Keratinocyte (primary cell): ENCODE data around the gene IGFBP3. TPM values are rescaled to one million over a fixed set of nuclear protein-coding genes. Genes with fewer than 3 reads are reported as not detected.

Experiments
- DNase-seq: peaks from one replicate; pipeline ENCODE4 v3.0.0-alpha.2; 2011; ENCODE audit warnings: low read depth, missing footprints, low spot score
- FAIRE-seq: peaks from 2 replicates; lab custom pipeline; 2011; peaks lifted over from hg19 to GRCh38; lab: Jason Lieb, UNC
- H2AFZ ChIP-seq: 2 replicates; pipeline ENCODE4 v1.6.0; 2012; ENCODE audit warnings: low read length, control low read depth, inconsistent platforms; ENCODE audit not compliant: control insufficient read depth
- H3K27ac ChIP-seq: 2 replicates; pipeline ENCODE4 v1.5.1; 2011; ENCODE audit warnings: low read length; ENCODE audit not compliant: control insufficient read depth, insufficient read depth
- H3K27me3 ChIP-seq: 3 replicates; pipeline ENCODE4 v1.6.0; 2011; ENCODE audit warnings: low read length; ENCODE audit not compliant: control insufficient read depth, insufficient read depth; ENCODE audit errors: extremely low read depth
- H3K36me3 ChIP-seq, 2 experiments: 2 replicates in 1 of 2; 3 replicates in 1 of 2; pipeline ENCODE4 v1.5.1; 2011; ENCODE audit warnings: low read length in 2 of 2, mild to moderate bottlenecking in 1 of 2; ENCODE audit not compliant: control insufficient read depth in 2 of 2, insufficient read depth in 2 of 2; ENCODE audit errors: extremely low read depth in 1 of 2
- H3K4me1 ChIP-seq: 3 replicates; pipeline ENCODE4 v1.5.1; 2011; ENCODE audit warnings: low read length; ENCODE audit not compliant: control insufficient read depth, insufficient read depth; ENCODE audit errors: extremely low read depth
- H3K4me2 ChIP-seq: 3 replicates; pipeline ENCODE4 v1.6.0; 2011; ENCODE audit warnings: low read depth, low read length; ENCODE audit not compliant: control insufficient read depth, insufficient read depth; ENCODE audit errors: extremely low read depth
- H3K4me3 ChIP-seq, 3 experiments: fragments of 200-600 bp in 1 of 3; sonication (generic) in 1 of 3; 2 replicates in 2 of 3; 3 replicates in 1 of 3; pipeline ENCODE4 v1.5.1; 2011 to 2016; ENCODE audit warnings: low read length in 3 of 3, mild to moderate bottlenecking in 3 of 3, control low read depth in 2 of 3, inconsistent platforms in 1 of 3, low read depth in 1 of 3, mixed read lengths in 1 of 3, mixed run types in 1 of 3, moderate library complexity in 1 of 3; ENCODE audit not compliant: control insufficient read depth in 2 of 3, insufficient read depth in 2 of 3; ENCODE audit errors: extremely low read depth in 1 of 3
- H3K79me2 ChIP-seq: 2 replicates; pipeline ENCODE4 v1.6.0; 2012; ENCODE audit warnings: low read length; ENCODE audit not compliant: control insufficient read depth, insufficient read depth
- H3K9ac ChIP-seq: 3 replicates; pipeline ENCODE4 v1.6.0; 2011; ENCODE audit warnings: low read length; ENCODE audit not compliant: control insufficient read depth, insufficient read depth; ENCODE audit errors: extremely low read depth
- H3K9me1 ChIP-seq: 3 replicates; pipeline ENCODE4 v1.6.0; 2011; ENCODE audit warnings: low read length; ENCODE audit not compliant: control insufficient read depth, insufficient read depth; ENCODE audit errors: extremely low read depth
- H3K9me3 ChIP-seq: 2 replicates; pipeline ENCODE4 v1.5.1; 2012; ENCODE audit warnings: low read depth, low read length; ENCODE audit not compliant: control insufficient read depth
- H4K20me1 ChIP-seq: 3 replicates; pipeline ENCODE4 v1.6.0; 2011; ENCODE audit warnings: low read length; ENCODE audit not compliant: control insufficient read depth, insufficient read depth; ENCODE audit errors: extremely low read depth
- EZH2 ChIP-seq: IDR thresholded peaks from one replicate; pipeline ENCODE4 v1.6.1; 2012; ENCODE audit warnings: inconsistent platforms, mild to moderate bottlenecking, low read length, moderate library complexity
- dilution Hi-C: fragments of 300-500 bp; cut with MboI; formaldehyde crosslinking; loops from one replicate; pipeline ENCODE4 v1.7.0; 2020; ENCODE audit warnings: low sequenced_read_pairs; ENCODE audit not compliant: extremely low pct_ligation_motif_present
- polyA plus RNA-seq, 5 experiments: library from polyadenylated mRNA; depleted of rRNA in 3 of 5; stranded (reverse) in 3 of 5; stranded (forward) in 1 of 5; unstranded in 1 of 5; fragments of >200 nt; gene quantifications; 1 replicate in 1 of 5; 2 replicates in 3 of 5; 3 replicates in 1 of 5; pipeline versions ENCODE4 v1.2.1 to v1.2.3, GENCODE V29; 2011 to 2012; ENCODE audit warnings: missing spikeins in 2 of 5, low read depth in 1 of 5, low replicate concordance in 1 of 5
- TF ChIP-seq, protein P1 (sequence below), 3 experiments: IDR thresholded peaks in 1 of 3; conservative IDR thresholded peaks in 1 of 3; optimal IDR thresholded peaks in 1 of 3; 2 replicates in 2 of 3; 3 replicates in 1 of 3; pipeline versions ENCODE3 to v1.5.1; 2011; ENCODE audit warnings: low read length in 3 of 3, mild to moderate bottlenecking in 3 of 3, moderate library complexity in 2 of 3, control low read depth in 1 of 3, inconsistent platforms in 1 of 3; ENCODE audit not compliant: insufficient read depth in 2 of 3; ENCODE audit errors: extremely low read depth in 1 of 3

The IGFBP3 gene
- polyA plus RNA-seq, 1 donor (not counting 4 experiments of a cell fraction or from before 2014, with no cell fraction given), result 14.0 TPM

DNA sequence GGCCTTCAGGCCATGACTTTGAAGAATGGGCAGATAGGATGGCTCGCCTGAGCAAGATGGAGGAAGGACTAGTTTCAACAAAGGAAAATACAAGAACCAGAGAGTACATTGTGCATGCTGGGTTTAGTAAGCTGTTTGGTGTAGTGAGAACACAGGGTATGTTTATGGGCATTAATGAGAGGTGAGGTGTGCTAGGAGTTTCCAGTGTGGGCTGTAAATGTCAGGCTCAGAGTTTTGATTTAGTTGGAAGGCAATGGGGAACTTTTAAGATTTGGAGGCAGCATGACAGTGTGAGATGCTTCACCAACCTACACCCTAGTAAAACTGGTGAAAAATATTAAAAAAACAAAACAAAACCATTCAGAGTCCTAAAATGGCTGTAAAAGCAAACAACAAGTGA is 19.5 kb downstream of the IGFBP3 start:
- no peak overlapping the region for H3K4me2 ChIP-seq
- TF ChIP-seq, protein P1, sequence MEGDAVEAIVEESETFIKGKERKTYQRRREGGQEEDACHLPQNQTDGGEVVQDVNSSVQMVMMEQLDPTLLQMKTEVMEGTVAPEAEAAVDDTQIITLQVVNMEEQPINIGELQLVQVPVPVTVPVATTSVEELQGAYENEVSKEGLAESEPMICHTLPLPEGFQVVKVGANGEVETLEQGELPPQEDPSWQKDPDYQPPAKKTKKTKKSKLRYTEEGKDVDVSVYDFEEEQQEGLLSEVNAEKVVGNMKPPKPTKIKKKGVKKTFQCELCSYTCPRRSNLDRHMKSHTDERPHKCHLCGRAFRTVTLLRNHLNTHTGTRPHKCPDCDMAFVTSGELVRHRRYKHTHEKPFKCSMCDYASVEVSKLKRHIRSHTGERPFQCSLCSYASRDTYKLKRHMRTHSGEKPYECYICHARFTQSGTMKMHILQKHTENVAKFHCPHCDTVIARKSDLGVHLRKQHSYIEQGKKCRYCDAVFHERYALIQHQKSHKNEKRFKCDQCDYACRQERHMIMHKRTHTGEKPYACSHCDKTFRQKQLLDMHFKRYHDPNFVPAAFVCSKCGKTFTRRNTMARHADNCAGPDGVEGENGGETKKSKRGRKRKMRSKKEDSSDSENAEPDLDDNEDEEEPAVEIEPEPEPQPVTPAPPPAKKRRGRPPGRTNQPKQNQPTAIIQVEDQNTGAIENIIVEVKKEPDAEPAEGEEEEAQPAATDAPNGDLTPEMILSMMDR (optimal IDR thresholded peaks at IDR 0.05 in 1 of 3, IDR thresholded peaks at IDR 0.05 in 1 of 3, conservative IDR thresholded peaks at IDR 0.05 in 1 of 3; ENCODE audit: extremely low read depth in 1 of 3, insufficient read depth in 2 of 3, low read length in 3 of 3), result no peak
- no peak for TF ChIP-seq EZH2
- DNase-seq, result no peak
- H3K27ac ChIP-seq, result no peak overlapping the region
- H3K27me3 ChIP-seq, result peaks cover 4% of the 10 kb centered on the region
- H3K9me3 ChIP-seq, result no peaks in the 10 kb centered on the region
- no peaks in the 10 kb centered on the region for H4K20me1 ChIP-seq
- no peaks in the 10 kb centered on the region for H3K79me2 ChIP-seq
- H3K4me1 ChIP-seq, result no peaks in the 10 kb centered on the region
- no peak overlapping the region for H2AFZ ChIP-seq
- H3K9me1 ChIP-seq, result no peaks in the 10 kb centered on the region
- no peak for FAIRE-seq
- H3K9ac ChIP-seq, result no peak overlapping the region
- no peaks in the 10 kb centered on the region for H3K36me3 ChIP-seq
- H3K4me3 ChIP-seq, result no peak overlapping the region
- dilution Hi-C loops, result no loop called here

DNA sequence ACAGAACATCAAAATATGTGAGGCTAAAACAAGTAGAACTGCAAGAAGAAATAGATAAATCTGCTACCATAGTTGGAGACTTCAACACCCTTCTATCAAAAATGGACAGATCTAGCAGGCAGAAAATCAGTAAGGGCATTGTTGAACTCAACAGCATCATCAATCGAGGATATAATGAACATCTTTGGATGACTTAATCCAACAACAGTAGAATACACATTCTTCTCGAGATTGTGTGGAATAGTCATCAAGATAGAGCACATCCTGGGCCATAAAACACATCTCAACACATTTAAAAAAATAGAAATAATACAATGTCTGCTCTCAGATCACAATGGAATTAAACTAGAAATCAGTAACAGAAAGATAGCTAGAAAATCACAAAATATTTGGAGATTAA is 22.9 kb downstream of the IGFBP3 start:
- H3K9ac ChIP-seq, result no peak overlapping the region
- no peak overlapping the region for H3K4me3 ChIP-seq
- H3K36me3 ChIP-seq, result no peaks in the 10 kb centered on the region
- TF ChIP-seq, protein P1 (optimal IDR thresholded peaks at IDR 0.05 in 1 of 3, IDR thresholded peaks at IDR 0.05 in 1 of 3, conservative IDR thresholded peaks at IDR 0.05 in 1 of 3; ENCODE audit: extremely low read depth in 1 of 3, insufficient read depth in 2 of 3, low read length in 3 of 3), result no peak
- TF ChIP-seq EZH2, result no peak
- H2AFZ ChIP-seq, result no peak overlapping the region
- FAIRE-seq (no peak), DNase-seq (no peak)
- no peaks in the 10 kb centered on the region for H3K9me1 ChIP-seq
- dilution Hi-C loops, result no loop called here
- H3K27me3 ChIP-seq, result peaks cover 17% of the 10 kb centered on the region
- no peaks in the 10 kb centered on the region for H3K9me3 ChIP-seq
- no peak overlapping the region for H3K27ac ChIP-seq
- H4K20me1 ChIP-seq, result no peaks in the 10 kb centered on the region
- no peaks in the 10 kb centered on the region for H3K79me2 ChIP-seq
- no peak overlapping the region for H3K4me2 ChIP-seq
- no peaks in the 10 kb centered on the region for H3K4me1 ChIP-seq
